AG04449 (cell line): ENCODE results near the gene FAM163A.

Experiments used
- CTCF ChIA-PET: fragments of 350-600 bp; formaldehyde crosslinking; extraction: SDS; loops from one replicate; lab custom pipeline; 2021; ENCODE audit warnings: antibody characterized with exemption; lab: Yijun Ruan, JAX
- POLR2A ChIA-PET: fragments of 400-600, 350-600 bp; formaldehyde crosslinking; extraction: SDS; loops from one replicate; lab custom pipeline; 2020; ENCODE audit warnings: antibody characterized with exemption, inconsistent platforms; lab: Yijun Ruan, JAX
- DNase-seq: peaks from one replicate; pipeline ENCODE4 v3.0.0-alpha.2; 2010; ENCODE audit warnings: low read depth, low spot score
- H3K4me3 ChIP-seq: 2 replicates; pipeline ENCODE4 v1.5.1; 2011; ENCODE audit warnings: low read depth, mild to moderate bottlenecking, control low read depth, low read length
- CTCF ChIP-seq: IDR thresholded peaks from one replicate; pipeline ENCODE4 v1.5.1; 2011; ENCODE audit warnings: mild to moderate bottlenecking, moderate library complexity, low read length, control low read depth, inconsistent platforms; ENCODE audit not compliant: insufficient read depth; ENCODE audit errors: missing control alignments

FAM163A gene

GRCh38 chr1:179731643-179732042 lies 11.4 kb upstream of the FAM163A start:
- ChIA-PET POLR2A (no interaction called here), CTCF (interaction anchor here (1.6 to 4.2 kb wide), 3 partner anchors 78 to 83 kb away, joined by 4 to 20 read pairs (median 10); no protein-coding TSS in a partner anchor)
- no peak for DNase-seq
- no peak for TF ChIP-seq CTCF
- H3K4me3 ChIP-seq: no peak overlapping the region

GRCh38 chr1:179742291-179742690 lies 800 bp upstream of the FAM163A start:
- ChIA-PET CTCF (interaction anchor here (1.1 kb wide), 1 partner anchor 68 kb away, joined by 4 read pairs; no protein-coding TSS in a partner anchor), POLR2A (no interaction called here)
- TF ChIP-seq CTCF: no peak
- H3K4me3 ChIP-seq: no peak overlapping the region
- DNase-seq: no peak

GRCh38 chr1:179743679-179744400 lies 749 bp downstream of the FAM163A start:
- TF ChIP-seq CTCF: no peak
- no peak for DNase-seq
- ChIA-PET POLR2A (no interaction called here), CTCF (no interaction called here)
- no peak overlapping the region for H3K4me3 ChIP-seq

- TF ChIP-seq CTCF: no peak
- no peak overlapping the region for H3K4me3 ChIP-seq
- POLR2A ChIA-PET: no interaction called here
- DNase-seq: no peak
- CTCF ChIA-PET: no interaction called here
These were observed 1.5 kb downstream of the FAM163A start for GRCh38 chr1:179744401-179745130.

- no peak for DNase-seq
- POLR2A ChIA-PET: no interaction called here
- H3K4me3 ChIP-seq: no peak overlapping the region
- no peak for TF ChIP-seq CTCF
- CTCF ChIA-PET: no interaction called here
These were observed 2.1 kb downstream of the FAM163A start for GRCh38 chr1:179745131-179745611.

GRCh38 chr1:179745743-179746142 lies 2.7 kb downstream of the FAM163A start:
- CTCF ChIA-PET: no interaction called here

More at GRCh38 chr1:179745743-179746142, 2.7 kb downstream of the FAM163A start:
- no peak for DNase-seq
- POLR2A ChIA-PET: no interaction called here
- TF ChIP-seq CTCF: no peak
- no peak overlapping the region for H3K4me3 ChIP-seq
